ENCODE measurements around the gene DRAP1.

The DRAP1 gene

DNA sequence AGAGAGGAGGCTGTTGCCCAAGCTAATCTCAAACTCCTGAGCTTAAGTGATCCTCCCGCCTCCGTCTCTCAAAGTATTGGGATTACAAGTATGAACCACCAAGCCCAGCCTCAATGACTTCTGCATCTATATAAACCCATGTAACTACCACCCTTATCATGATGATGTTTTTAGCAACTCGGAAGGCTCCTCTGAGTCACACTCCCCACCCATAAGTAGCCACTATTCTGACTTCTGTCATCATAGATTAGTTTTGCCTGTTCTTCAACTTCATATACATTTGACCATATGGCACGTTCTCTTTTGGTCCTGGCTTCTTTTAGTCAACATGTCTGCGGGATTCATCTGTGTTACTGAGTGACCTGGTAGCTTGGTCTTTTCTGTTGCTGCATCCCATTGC lies 12.6 kb upstream of the DRAP1 start:
- no peak for DNase-seq

DNA sequence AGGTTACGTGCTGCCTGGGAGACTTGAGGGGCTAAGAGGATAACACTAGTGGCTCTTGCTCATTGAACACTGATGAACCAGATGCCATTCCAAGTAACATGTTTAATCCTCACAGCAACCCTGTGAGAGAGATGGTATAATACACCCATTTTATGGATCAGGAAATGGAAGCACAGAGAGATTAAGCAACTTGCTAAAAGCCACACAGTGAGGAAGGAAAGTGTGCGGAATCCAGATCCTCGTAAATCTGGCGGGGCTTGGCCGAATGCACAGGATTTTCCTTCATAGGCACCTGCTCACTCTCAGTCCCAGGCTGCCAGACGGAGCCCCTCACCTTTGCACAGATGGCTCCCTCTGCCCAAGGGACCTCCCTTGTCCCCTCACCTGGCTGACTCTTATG lies 11.3 kb upstream of the DRAP1 start:
- no peak for DNase-seq

DNA sequence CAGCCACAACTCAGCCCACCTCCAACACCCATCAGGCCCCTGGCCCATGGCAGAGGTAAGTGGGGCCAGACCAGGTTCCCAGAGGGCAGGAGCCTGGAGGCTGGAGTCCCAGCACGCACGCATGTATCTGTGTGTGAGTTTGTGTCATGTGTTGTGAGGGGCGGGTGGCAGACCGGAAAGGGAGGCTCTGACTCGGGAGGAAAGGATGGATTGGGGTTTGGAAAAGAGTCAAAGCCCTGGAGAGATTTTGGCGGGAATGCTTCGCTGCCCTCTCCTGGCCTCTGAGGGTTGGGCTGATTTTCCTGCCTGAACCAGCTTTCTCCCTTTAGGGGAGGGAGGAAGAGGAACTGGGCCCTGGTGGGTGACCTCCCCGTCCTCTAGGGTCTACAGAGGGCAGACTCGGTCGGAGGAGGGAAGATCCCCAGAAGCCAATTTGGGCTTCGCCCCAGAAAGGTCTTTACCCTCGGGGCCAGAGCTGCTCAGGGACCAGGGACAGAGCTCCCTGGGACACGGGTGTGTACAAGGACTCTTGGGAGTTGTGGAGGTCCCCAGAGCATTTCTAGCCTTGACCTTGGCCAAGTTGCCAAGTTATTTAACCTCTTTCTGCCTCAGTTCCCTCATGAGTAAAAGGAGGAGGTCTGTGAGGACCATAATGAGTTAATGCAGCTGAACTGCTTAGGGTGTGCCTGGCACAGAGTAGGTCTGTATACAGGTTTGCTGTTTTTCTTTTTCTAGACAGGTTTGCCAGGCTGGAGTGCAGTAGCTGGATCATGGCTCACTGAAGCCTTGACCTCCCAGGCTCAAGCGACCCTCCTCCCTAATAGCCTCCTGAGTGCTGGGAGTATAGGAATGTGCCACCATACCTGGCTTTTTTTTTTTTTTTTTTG lies 7.3 kb upstream of the DRAP1 start:
- peak; percentile 55 for DNase-seq

DNA sequence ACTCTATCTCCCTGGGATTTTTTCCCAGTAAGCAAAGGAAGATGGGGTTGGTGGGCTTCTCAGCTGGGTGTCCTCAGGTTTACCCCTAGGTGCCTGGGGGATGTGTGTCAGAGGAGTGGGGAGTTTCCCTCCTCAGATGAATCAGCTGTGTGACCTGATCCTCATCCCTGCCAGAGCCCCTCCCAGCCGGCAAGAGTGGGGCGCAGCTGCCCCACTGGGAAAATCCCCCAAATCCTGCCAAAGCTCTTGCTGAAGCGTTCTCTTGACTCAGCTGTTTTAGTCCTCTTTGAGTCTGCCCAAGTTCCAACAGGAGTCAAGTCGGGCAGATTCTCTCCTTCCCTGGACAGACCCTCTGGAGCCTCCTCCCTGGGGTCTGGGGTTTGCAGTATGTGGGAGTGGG lies 6.4 kb upstream of the DRAP1 start:
- no peak for DNase-seq

DNA sequence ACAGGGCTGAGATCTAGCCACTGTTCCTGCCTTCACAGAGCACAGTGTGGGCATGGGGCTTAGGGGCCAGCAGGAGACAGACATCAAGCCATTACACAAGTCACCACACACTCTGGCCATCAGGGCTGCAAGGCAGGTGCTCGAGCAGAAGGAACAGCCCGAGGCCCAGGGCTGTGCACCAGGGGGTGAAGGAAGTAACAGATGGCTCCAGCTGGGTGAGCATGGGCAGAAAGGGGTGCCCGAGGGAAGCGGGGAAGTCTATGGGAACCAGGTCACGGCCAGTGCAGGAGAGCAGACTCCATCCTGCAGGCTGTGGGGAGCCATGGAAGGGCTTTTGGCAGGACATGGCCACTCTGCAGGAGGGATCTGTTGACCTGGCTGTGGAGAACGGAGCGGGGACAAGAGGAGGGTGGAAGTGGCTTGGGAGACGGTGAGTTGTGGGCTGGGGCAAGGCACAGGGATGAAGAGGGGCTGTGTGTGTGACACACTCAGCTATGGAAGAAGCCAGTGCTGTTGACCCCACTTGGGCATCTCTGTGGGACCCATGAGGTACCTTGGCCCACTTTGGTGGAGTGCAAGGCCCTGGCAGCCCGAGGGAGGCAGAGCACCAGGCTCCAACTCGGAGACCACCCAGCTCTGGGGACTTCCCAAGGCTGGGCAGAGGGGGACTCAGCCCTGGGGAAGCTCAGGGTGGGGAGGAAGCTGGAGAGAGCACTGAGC lies 4.0 kb upstream of the DRAP1 start:
- DNase-seq = no peak

DNA sequence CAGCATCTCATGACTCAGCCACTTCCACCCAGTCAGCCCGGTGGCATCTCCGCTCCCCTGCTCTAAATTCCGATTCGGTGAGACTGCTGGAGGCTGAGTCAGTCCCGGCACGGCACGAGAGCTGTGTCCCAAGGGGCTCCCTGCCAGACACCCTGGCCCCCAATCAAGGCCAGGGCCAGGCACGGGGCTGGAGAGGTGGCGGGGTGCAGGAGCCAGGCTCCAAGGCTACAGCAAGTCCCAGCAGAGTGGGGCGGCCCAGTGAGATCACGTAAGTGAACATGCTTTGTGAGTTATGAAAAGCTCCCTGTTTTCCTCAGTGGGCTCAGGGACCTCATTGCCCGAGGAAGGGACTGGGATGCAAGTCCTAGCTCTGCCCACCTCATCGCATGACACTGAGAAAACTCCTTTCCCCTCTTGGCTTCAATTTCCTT lies 3.4 kb upstream of the DRAP1 start:
- no peak for DNase-seq

DNA sequence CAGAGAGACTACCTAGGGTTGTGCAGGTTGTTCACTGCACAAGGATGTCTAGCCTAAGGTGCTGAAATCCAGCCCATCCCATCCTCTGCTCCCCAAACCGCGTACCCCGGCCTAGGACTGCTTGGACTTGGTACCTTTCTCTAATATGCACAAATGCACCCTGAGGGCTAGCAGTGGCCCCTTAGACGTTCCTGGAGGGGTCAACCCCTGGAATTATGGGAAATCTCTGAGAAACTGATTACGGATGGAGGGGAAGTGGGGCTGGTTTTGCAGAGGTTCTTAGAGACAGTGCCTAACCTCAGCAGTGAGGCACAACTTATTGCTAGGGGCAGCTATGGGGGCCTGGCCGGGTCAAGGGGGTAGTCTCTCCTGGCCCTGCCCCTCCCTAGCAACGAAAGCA lies 2.8 kb upstream of the DRAP1 start:
- DNase-seq = no peak

DNA sequence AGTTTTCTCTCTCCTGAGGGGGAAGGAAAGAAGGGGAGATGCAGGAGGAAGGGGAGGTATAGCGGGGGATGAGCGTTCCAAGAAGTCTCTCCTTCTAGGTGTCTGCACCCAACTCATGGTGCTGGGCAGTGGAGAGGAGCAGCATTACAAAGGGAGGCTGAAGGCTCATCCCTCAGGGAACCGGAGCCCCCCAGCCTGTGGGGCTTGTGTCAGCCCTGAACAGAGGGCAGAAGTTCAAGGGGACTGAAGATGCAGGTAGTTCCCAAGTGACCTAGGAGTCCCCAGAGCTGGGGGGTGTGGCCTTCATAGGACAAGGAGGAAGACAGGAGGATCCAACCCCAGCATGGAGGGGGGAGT lies 2.2 kb upstream of the DRAP1 start:
- DNase-seq = no peak

DNA sequence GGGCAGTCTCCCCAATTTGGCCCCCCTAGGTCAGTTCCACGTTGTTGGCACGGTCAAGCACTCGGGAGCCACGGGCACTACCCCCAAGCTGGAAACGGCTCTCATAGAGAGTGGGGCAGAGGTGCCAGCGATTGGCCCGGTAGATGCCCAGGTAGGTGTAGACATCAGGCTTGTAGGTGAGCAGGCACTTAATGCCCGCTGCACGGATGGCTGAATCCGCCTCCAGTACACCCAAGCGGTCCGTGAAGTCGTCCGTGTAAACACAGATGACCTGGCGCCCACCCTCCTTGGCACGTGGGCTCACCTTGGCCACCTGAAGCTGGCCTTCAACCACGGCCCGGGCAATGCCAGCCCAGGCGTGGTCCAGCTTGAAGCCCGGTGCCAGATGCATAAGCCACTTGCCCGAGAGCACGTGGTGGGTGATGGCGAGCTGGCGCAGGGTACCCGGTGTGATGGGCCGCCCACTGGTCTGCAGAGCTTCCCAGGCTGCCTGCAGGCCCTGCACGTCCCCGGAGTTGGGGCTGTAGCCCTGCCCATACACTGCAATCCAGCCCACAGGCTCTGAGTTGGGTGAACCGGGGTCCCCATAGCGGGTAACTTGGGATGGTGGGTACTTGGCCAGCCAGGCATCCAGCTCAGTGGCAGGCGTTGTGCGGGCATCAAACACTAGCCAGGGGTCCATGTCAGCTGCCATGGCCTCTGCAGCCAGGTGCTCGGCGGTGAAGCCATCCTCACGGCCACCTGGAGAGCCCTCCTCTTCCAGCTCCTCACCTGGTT lies 1.6 kb upstream of the DRAP1 start:
- no peak for DNase-seq

DNA sequence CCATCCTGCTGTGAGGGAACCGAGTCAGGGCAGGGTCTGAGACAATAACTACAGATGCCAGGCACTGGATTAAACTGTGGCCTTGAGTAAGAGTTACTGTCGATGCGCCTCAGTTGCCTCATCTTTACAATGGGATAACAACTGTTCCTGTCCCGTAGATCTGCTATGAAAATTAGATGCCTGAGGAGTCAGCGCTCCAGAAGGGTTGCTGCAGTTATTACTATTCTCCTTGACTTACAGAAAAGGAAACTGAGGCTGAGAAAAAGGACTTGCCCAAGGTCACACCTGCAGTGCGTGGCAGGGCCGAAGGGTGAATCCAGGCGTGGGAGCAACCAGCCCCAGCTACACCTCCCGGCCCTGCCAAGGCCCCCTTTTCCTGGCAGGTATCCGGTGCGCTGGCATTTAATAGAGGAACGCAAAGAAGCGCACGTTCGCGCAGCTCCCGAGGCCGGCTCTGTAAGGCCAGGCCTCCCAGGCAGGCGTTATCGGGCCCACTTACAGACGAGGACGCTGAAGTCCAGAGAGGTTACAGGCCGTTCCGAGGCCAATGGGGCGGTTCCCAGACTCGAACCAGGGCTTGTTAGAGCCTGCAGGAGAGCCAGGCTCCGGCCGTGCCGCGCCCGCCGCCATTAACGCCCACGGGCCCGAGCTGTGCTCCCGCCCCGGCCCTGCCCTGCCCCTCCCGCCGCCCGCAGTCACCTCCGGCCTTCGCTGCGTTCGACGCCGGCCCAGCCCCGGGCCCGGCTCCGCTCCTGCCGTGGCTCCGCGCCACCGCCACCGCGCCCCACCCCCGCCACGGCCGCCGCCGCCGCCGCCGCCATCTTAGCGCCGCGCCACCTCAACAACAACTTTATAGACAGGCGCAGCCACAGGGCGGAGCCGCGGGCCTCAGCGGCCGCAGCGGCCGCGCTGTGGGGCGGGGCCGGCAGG lies 750 bp upstream of the DRAP1 start, which contains the start of gene C11orf68:
Gene C11orf68 (minus strand): TSS at position 852 of the 930 bp plus-strand sequence. CDS start 31 bp downstream, at position 821.
- peak; percentile 48 for DNase-seq

DNA sequence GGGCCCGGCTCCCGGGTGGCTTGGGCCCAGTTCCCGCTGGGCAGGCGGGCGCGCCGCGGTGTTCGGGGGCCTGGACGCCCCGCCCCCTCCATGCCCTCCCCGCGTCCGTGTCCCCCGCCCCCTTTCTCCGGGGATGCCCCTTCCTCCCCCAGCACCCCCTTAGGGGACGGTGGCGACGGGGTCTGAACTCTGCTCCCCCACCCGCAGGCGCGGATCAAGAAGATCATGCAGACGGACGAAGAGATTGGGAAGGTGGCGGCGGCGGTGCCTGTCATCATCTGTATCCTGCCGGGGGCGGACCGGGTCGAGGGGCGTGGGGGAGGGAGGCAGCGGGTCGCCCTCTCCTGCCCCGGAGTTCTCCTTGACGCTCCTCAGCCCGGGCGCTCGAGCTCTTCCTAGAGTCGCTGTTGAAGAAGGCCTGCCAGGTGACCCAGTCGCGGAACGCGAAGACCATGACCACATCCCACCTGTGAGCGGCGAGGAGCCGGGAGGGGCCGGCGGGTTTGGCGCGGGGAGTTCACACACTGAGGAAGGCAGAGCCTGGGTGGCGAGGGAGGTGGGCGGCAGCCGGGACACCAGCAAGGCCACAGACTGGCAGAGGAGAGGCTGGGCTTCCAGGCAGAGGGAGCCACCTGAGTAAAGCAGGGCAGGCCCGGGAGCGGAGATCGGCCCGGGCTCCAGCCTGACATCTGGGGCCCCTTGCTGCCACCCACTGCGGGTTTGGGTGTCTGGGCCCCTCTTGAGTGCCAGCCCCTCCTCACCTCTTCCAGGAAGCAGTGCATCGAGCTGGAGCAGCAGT lies 546 bp downstream of the DRAP1 start:
- peak; percentile 54 for DNase-seq

DNA sequence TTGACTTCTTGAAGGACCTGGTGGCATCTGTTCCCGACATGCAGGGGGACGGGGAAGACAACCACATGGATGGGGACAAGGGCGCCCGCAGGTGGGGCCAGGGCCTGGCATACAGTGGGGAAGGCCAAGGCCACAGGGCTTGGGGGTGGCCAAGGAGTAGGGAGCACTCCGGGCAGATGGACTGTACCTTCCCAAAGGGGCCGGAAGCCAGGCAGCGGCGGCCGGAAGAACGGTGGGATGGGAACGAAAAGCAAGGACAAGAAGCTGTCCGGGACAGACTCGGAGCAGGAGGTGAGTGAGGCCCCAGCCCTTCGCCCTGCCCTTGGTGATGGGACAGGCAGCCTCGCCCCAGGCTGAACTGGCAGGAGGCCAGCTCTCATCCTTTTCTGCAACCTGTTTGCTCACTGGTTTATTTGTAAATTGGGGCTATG lies 1.2 kb downstream of the DRAP1 start:
- DNase-seq = no peak

DNA sequence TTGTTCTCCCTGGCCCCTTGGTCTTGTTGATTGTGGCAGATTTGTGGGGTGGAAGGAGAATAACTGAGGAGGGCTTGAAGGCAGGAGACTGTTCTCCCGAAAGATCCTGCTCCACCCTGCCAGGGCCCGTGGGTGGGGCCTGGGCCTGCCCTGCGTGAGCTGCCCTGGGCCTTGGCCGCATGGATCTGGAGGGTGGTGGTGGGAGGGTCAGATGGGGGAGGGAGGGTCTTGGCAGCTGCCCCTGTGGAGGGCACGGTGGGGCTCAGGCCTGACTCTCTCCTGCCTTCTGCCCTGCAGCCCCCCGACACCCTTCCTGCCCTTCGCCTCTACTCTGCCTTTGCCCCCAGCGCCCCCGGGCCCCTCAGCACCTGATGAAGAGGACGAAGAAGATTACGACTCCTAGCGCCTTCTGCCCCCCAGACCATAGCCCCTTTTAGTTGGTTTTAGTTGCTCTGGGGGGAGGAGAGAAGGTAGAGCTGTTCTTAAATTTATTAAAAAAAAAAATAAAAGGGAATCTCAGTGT lies 1.9 kb downstream of the DRAP1 start:
- no peak for DNase-seq

DNA sequence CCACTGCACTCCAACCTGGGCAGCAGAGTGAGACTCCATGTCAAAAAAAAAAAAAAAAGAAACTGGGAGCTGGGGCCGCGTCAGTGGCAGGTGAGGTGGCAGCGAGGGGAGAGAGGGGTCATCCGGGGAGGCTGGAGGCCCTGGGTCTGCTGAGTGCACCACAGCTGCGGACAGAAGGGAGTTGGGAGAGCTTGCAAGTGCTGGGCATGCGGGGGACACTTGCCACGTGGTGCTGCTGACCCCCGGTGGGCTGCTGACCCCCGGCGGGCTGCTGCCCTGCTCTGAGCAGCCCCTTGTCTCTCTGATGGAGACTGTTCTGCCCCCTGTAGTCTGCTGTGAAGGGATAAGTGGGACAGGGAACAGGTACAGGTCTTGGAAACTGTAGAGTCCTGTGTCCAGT lies 2.6 kb downstream of the DRAP1 start:
- no peak for DNase-seq

DNA sequence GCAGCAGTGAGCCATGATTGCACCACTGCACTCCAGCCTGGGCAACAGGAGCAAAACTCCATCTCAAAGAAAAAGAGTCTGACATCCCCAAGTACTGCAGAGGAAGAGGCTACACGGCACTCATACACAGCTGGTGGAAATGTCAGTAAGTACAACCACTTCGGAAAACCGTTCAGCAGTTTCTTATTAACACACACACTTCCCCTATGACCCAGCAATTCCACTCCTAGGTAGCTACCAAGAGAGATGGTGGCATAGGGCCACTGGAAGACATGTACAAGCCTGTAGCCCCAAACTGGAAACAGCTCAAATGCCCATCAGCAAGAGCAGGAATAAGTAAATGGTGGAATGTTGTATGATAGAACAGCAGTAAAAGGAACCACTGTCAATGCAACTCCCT lies 3.3 kb downstream of the DRAP1 start:
- no peak for DNase-seq

DNA sequence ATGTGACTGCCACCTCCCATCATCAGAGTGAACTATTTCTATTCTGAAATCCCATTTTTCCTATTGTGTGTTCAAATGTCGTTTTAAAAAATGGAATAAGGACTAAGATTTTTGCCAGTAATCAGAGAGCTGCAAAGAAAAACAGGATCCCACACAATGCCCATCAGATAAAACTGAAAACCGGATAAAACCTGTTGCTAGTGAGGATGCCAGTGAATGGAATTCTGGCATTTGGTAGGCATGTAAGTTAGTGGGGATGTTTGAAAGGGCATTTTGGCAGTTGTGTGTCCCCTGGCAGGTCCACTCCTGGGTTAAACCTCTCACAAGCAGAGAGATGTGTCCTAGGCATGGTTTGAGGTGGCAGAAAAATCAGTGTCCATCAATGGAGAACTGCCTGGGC lies 6.2 kb downstream of the DRAP1 start:
- no peak for DNase-seq

DNA sequence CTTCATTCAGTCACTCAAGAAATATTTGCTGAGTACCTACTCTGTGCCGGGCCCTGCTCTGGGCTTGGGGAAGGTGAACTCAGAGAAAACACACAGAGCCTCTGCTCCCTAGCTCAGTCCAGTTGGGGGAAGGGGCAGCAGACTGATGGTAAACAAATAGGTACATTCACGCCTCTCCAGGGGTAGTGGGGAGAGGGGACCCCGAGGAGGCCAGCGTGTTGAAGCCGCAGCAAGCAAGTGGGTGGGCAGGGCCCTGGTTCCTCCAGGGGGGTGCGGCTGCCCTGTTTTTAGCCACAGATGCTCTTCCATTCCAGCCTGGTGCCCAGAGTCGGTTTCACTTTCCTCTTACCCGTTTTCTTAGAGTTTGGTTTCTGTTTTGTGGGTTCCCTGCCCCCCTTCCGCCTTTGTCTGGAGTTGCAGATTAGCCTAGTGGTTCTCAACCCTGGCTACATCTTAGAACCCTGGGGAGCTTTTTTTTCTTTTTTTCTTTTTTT lies 8.7 kb downstream of the DRAP1 start:
- DNase-seq = no peak

DNA sequence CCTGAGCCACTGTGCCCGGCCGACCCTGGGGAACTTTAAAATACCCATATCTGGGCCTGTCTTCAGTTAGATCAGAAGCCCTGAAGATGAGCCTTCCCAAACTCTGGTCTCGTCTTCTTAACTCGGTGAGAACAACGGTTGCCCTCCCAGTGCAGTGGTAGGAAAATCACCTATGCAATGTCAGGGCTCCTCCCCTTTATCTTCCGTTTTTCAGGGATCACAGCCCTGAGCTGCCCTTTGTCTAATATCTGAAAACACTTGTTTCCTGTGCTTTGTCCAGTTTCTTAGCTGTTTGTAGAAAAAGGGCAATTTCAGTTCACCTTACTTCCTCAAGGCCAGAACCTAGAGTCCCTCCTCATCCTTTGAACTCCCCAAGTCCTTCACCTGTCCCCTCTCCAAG lies 9.4 kb downstream of the DRAP1 start:
- no peak for DNase-seq

DNA sequence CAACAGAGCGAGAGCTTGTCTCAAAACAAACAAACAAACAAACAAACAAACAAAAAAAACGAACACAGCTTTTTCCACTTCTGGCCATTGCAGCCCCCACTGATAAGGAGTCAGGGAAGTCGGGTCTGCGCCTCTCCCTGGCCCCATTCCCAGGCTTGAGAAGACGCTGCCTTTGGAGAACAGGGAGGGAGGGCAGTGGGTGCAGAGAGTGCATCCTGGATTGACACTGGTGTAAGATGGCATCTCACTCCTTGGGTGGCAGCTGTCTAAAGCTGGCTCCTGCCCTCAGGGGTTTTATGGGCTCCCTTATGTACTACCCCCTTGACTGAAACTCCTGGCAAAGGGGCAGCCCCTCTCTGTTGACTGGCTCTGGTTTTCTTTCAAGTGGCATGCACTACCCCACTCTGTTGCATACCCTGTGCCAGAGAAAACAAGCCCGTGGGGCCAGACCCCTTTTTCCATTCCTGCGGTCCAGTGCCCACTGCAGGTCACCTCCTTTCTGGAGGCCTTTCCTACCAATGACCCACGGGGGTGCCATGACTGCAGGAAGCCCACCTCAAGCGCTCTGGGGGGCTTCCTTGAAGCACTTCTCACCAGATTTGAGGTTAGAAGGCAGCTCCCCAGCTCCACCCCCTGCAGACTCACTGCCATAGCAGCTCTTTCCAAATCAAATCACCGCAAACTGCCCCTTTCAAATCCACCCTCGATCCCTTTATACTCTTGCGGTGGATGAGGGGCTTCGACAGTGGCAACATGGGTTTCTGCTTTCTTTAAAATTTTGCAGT lies 12.7 kb downstream of the DRAP1 start:
- no peak for DNase-seq

DNA sequence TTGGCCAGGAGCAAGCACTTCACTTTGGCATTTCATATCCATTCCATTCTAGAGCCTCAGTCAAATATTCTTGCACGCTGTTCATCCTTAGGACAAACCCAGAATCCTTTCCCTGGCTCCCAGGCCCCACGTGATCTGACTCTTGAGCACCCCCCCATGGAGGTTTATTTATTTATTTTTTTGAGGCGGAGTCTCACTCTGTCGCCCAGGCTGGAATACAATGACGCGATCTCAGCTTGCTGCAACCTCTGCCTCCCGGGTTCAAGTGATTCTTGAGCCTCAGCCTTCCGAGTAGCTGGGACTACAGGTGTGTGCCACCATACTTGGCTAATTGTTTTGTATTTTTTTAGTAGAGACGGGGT lies 13.3 kb downstream of the DRAP1 start:
- peak; percentile 46 for DNase-seq
